Aorta (tissue), 5 donors: ENCODE measurements around the gene CNTN5. TPM values are rescaled to one million over a fixed set of nuclear protein-coding genes. Genes with fewer than 3 reads are reported as not detected.

Experiments used
- ATAC-seq: fragments of 200-7000 bp; cut with Tn5 transposase; one replicate; pipeline ENCODE4 v1.9.1; 2022; ENCODE audit warnings: moderate library complexity; ENCODE audit not compliant: low FRiP score
- DNase-seq, 2 donors: peaks; one replicate each; pipeline ENCODE4 v3.0.0-alpha.2; 2020
- H3K27ac ChIP-seq, 2 donors: one replicate each; pipeline ENCODE4 v1.5.1; 2013; ENCODE audit warnings: low read length in 2 of 2, mild to moderate bottlenecking in 2 of 2, moderate library complexity in 2 of 2, control low read depth in 1 of 2, inconsistent platforms in 1 of 2, low read depth in 1 of 2
- H3K27me3 ChIP-seq, 2 donors: one replicate each; pipeline ENCODE4 v1.6.1; 2013; ENCODE audit warnings: control low read depth in 1 of 2, low read length in 1 of 2, mild to moderate bottlenecking in 1 of 2, moderate library complexity in 1 of 2; ENCODE audit not compliant: insufficient read depth in 2 of 2, control insufficient read depth in 1 of 2
- H3K36me3 ChIP-seq, 2 donors: one replicate each; pipeline ENCODE4 v1.6.1; 2013; ENCODE audit warnings: control low read depth in 1 of 2, low read length in 1 of 2, mild to moderate bottlenecking in 1 of 2; ENCODE audit not compliant: insufficient read depth in 2 of 2, control insufficient read depth in 1 of 2
- H3K4me1 ChIP-seq, 2 donors: one replicate each; pipeline ENCODE4 v1.6.1; 2013; ENCODE audit warnings: low read length in 2 of 2, control low read depth in 1 of 2, mild to moderate bottlenecking in 1 of 2, moderate library complexity in 1 of 2; ENCODE audit not compliant: insufficient read depth in 2 of 2, control insufficient read depth in 1 of 2
- H3K4me3 ChIP-seq, 2 donors: one replicate each; pipeline ENCODE4 v1.5.1; 2013; ENCODE audit warnings: low read length in 2 of 2, control low read depth in 1 of 2, mild to moderate bottlenecking in 1 of 2
- H3K9me3 ChIP-seq: one replicate; pipeline ENCODE4 v1.6.1; 2013; ENCODE audit warnings: mild to moderate bottlenecking, low read length; ENCODE audit not compliant: control insufficient read depth
- WGBS, 2 donors: extraction: QIAGEN DNeasy Blood & Tissue Kit; methylation state at CpG; one replicate each; pipeline ENCODE4 v1.1.7; 2013; 5-methylcytosine and 5-hydroxymethylcytosine counted together
- intact Hi-C, 2 donors: fragments of 100-400 bp; cut with DNase I; formaldehyde crosslinking; loops; one replicate each; pipeline versions ENCODE4 v1.14.2 to v1.15.0; 2022
- polyA plus RNA-seq, 2 donors: library from polyadenylated mRNA; stranded (reverse); fragments of 200-250 nt; gene quantifications; one replicate each; pipeline ENCODE4 v1.2.3, GENCODE V29; 2013
- total RNA-seq, 2 donors: library from RNA; stranded (reverse); fragmentation: NEBNext Ultra II Directional; extraction: Animal tissue kit (Norgen Biotek cat#: 25700); gene quantifications; one replicate each; pipeline ENCODE4 v1.2.1, GENCODE V29; 2021
- donor health status: healthy with polysubstance abuse.
- donor health status: Bipolar disorder and iron deficiency.
- donor health status: DM: no; HTN: no; CAD: no.
- donor health status: DM: no; HTN: no; CAD: no.
- donor health status: DM: yes; HTN: yes; CAD: no.

Gene CNTN5
- total and polyA plus RNA-seq, 4 donors = 0.13 to 2.9 (median 0.96) TPM; not detected in 1

DNA sequence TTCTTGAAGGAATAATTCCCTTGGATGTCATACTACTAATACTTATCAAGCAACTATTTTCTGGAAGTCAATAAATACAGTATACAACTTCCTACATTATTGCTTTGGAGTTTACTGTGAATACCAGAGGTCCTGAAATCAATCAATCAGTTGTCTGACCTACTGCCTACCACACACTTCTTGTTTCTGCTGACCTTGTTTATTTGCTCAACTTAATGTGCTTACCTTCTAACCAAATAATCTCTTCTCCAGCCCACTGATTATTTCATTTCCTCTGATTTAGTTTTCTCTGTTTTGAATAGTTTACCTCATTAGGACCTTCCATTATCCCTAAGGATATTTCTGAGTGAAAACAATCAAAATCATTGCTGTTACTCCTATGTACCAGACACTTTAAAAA is 1142.7 kb downstream of the CNTN5 start:
- Histone ChIP-seq H3K9me3 (no peaks in the 10 kb centered on the region), H3K4me3 (no peak overlapping the region), H3K27me3 (no peaks in the 10 kb centered on the region), H3K27ac (no peak overlapping the region), H3K4me1 (no peaks in the 10 kb centered on the region), H3K36me3 (no peaks in the 10 kb centered on the region)
- intact Hi-C loops = no loop called here
- no peak for DNase-seq
- no peak for ATAC-seq

DNA sequence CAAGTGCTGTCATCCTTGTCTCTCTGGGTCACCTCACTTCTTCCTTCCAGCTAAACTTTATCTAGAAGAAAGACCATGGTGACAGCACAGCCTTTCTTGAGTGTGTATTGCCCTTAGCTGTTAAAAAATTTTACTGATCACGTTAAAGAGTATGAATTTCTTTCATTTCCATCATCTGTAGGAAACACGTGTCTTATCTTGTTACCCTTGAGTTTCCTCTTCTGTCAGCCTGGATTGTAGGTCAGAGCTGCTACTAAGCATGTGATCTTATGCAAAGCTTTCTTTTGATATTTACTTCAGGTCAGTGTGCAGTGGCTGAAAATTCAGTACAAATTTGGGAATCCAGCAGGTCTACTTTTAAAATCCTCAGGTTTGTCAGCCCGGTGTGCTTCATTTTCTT is 1154.1 kb downstream of the CNTN5 start:
- ATAC-seq (no peak), DNase-seq (no peak)
- Histone ChIP-seq H3K9me3 (no peaks in the 10 kb centered on the region), H3K36me3 (no peaks in the 10 kb centered on the region), H3K4me1 (no peaks in the 10 kb centered on the region), H3K27ac (no peak overlapping the region), H3K4me3 (no peak overlapping the region), H3K27me3 (no peaks in the 10 kb centered on the region)
- intact Hi-C loops = no loop called here
- 57 to 58% methylated on average over 3 of the region's 3 CpGs for WGBS, 2 donors

DNA sequence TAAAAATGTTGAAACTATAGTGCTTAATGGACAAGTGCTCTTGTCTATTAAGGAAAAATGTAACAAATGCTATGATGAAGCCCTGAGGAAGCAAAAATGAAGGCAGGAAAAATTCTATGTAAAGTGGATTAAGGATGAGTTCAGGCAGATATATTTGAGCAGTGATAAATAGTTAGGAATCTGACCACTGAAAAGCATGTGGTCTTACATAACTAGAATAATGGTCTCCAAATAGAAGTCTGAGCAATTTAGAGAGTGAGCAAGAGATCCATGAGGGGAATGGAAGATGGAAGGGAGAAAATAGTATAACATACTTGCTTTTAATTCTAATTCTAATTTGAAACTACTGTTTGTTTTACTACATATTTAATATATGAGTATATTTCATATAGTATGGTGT is 1155.7 kb downstream of the CNTN5 start:
- DNase-seq (no peak), ATAC-seq (no peak)
- Histone ChIP-seq H3K36me3 (no peaks in the 10 kb centered on the region), H3K9me3 (no peaks in the 10 kb centered on the region), H3K4me1 (no peaks in the 10 kb centered on the region), H3K4me3 (no peak overlapping the region), H3K27me3 (no peaks in the 10 kb centered on the region), H3K27ac (no peak overlapping the region)
- intact Hi-C loops = no loop called here

DNA sequence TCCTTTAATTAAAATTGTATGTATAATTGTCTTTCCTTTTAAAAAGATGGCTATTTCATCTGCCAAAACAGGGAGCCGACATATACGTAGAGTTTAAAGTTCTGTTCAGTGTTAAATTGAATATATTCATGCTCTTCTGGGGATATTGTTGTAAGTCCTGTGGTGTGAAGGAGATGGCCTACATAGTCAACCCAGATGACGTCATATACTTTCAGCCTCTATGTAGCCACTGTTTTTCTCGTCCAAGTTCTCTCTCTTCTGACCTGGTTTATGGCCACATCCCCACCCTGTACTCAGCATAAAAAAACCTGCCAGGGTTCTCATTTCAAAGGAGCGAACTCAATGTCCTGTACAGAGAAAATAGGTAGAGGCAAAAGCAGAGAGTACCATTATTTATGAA is 1156.9 kb downstream of the CNTN5 start:
- intact Hi-C loops = no loop called here
- H3K4me3 ChIP-seq = no peak overlapping the region
- ATAC-seq (no peak), DNase-seq (no peak)
- 87 to 89% methylated on average over 5 of the region's 5 CpGs for WGBS, 2 donors
- no peaks in the 10 kb centered on the region for H3K36me3 ChIP-seq
- no peaks in the 10 kb centered on the region for H3K27me3 ChIP-seq
- no peak overlapping the region for H3K27ac ChIP-seq
- H3K9me3 ChIP-seq = no peaks in the 10 kb centered on the region
- no peaks in the 10 kb centered on the region for H3K4me1 ChIP-seq

DNA sequence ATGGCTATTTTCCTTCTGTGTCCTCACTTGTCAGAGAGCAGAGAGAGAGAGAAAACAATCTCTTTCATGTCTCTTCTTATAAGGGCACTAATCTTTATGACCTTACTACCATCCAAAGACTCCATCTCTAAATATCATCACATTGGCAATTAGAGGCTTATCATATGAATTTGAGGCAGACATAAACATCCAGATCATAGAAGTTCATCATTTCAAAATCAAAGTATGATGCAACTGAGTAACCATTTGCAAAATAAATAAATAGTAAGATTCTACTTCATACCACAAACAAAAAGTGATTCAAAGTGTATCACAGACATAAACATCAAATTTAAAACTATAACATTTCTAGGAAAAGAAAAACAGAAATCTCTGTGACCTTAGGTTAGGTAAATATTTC is 1161.6 kb downstream of the CNTN5 start:
- H3K4me1 ChIP-seq = no peaks in the 10 kb centered on the region
- no peaks in the 10 kb centered on the region for H3K27me3 ChIP-seq
- no peaks in the 10 kb centered on the region for H3K36me3 ChIP-seq
- H3K27ac ChIP-seq = no peak overlapping the region
- intact Hi-C loops = no loop called here
- no peak overlapping the region for H3K4me3 ChIP-seq
- DNase-seq (no peak), ATAC-seq (no peak)
- peaks cover 2% of the 10 kb centered on the region for H3K9me3 ChIP-seq

DNA sequence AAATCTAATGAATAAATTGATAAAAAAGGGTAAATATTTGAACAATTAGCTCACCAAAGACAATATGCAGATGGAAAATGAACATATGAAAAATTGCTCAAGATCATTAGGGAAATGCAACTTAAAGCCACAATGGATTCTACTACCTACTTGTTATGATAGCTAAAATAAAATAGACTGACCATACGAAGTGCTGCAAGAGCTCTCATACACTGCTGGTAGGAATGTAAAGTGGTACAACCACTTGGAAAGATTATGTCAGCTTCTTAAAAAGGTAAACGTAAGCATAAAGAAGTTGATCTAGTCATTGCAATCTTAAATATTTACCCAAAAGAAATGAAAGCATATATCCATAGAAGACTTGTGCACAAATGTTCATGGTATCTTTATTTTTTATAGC is 1162.2 kb downstream of the CNTN5 start:
- DNase-seq (no peak), ATAC-seq (no peak)
- intact Hi-C loops = no loop called here
- no peaks in the 10 kb centered on the region for H3K27me3 ChIP-seq
- no peaks in the 10 kb centered on the region for H3K36me3 ChIP-seq
- no peak overlapping the region for H3K4me3 ChIP-seq
- WGBS, 2 donors = 36 to 44% methylated on average over 2 of the region's 2 CpGs
- peaks cover 2% of the 10 kb centered on the region for H3K9me3 ChIP-seq
- H3K4me1 ChIP-seq = no peaks in the 10 kb centered on the region
- H3K27ac ChIP-seq = no peak overlapping the region

DNA sequence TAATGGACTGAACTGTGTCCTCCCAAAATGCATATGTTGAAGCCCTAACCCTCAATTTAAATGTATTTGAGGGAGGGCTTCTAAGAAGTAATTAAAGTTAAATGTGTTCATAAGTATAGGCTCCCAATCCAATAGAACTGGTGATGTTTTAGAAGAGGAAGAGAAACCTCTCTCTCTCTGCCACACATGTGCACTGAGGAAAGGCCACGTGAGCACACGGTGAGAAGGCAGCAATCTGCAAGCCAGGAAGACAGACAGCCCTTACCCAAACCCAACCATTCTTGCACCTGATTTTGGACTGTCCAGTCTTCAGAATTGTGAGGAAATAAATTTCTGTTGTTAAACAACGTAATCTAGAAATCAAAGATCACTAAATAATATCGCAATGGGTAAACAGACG is 1164.8 kb downstream of the CNTN5 start:
- 91 to 97% methylated on average over 5 of the region's 5 CpGs for WGBS, 2 donors
- intact Hi-C loops = no loop called here
- Histone ChIP-seq H3K27ac (no peak overlapping the region), H3K9me3 (peaks cover 2% of the 10 kb centered on the region), H3K27me3 (peaks cover 0 to 1% of the 10 kb centered on the region in 2 donors), H3K36me3 (no peaks in the 10 kb centered on the region), H3K4me3 (no peak overlapping the region), H3K4me1 (no peaks in the 10 kb centered on the region)
- ATAC-seq (no peak), DNase-seq (no peak)

DNA sequence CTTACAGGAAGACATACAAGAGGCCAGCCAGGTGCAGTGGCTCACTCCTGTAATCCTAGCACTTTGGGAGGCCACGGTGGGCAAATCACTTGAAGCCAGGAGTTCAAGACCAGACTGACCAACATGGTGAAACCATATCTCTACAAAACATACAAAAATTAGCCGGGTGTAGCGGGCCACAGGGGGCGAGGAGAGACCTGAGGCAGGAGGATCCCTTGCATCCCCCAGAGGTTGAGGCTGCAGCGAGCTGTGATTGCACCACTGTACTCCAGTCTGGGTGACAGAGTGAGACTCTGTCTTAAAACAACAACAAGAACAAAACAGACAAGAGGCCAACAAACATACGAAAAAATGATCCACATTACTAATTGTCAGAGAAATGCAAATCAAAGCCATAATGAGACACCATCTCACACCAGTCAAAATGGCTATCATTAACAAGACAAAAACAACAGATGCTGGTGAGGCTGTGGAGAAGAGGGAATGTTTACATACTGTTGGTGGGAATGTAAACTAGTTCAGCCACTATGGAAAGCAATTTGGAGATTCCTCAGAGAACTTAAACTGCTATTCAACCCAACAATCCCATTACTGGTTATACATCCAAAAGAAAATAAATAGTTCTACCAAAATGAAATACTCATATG is 1167.5 kb downstream of the CNTN5 start:
- Histone ChIP-seq H3K36me3 (no peaks in the 10 kb centered on the region), H3K27ac (no peak overlapping the region), H3K27me3 (peaks cover 0 to 1% of the 10 kb centered on the region in 2 donors), H3K4me1 (no peaks in the 10 kb centered on the region), H3K4me3 (no peak overlapping the region), H3K9me3 (peaks cover 2% of the 10 kb centered on the region)
- DNase-seq = no peak
- WGBS, 2 donors = 92 to 94% methylated on average over 6 of the region's 6 CpGs
- no peak for ATAC-seq
- intact Hi-C loops = no loop called here

DNA sequence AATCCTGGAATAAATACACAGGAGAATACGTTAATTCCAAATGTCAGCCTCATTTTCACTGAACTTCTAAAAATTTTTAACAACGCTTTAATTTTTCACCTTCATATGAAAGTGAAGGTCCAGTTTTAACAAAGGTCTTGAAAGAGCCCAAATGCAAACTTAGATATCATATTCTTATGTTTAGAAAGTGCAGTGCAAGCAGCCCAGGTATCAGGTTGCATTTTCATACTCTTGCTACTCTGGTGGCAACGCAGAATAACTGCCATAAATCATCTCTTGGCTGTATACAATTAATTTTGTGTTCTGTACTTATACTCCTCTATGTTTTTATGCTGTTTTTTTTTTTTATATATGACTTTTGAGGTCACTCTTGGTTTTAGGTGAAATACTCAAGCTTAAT is 1169.6 kb downstream of the CNTN5 start:
- DNase-seq (no peak), ATAC-seq (no peak)
- Histone ChIP-seq H3K27ac (no peak overlapping the region), H3K4me1 (no peaks in the 10 kb centered on the region), H3K4me3 (no peak overlapping the region), H3K36me3 (no peaks in the 10 kb centered on the region), H3K27me3 (peaks cover 0 to 1% of the 10 kb centered on the region in 2 donors), H3K9me3 (no peaks in the 10 kb centered on the region)
- WGBS, 2 donors = 56 to 60% methylated on average over 3 of the region's 3 CpGs
- intact Hi-C loops = no loop called here
